Measurements from ENCODE around the gene XXYLT1.

DNA sequence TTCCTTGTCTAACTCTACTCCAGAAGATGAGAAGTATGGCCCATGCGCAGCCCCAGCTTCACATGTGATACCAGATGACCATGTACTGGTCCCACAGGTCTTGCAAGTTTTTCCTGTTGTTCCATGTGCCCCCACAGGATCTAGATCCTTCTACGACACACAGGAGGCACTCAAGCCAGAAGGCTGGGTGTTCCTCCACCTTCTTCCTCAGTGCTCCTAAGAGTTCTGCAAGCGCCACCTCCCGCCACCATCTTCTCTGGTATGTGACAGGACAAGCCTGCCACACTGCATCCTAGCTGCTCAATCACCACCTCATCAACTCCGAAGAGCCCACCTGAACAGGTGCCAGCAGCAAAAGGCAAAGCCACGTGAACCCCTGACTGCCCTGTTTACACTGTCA is 43.1 kb downstream of the XXYLT1 start:
- no peak for TF ChIP-seq POLR2A (IDR thresholded peaks at IDR 0.05)
- TF ChIP-seq, protein P1, sequence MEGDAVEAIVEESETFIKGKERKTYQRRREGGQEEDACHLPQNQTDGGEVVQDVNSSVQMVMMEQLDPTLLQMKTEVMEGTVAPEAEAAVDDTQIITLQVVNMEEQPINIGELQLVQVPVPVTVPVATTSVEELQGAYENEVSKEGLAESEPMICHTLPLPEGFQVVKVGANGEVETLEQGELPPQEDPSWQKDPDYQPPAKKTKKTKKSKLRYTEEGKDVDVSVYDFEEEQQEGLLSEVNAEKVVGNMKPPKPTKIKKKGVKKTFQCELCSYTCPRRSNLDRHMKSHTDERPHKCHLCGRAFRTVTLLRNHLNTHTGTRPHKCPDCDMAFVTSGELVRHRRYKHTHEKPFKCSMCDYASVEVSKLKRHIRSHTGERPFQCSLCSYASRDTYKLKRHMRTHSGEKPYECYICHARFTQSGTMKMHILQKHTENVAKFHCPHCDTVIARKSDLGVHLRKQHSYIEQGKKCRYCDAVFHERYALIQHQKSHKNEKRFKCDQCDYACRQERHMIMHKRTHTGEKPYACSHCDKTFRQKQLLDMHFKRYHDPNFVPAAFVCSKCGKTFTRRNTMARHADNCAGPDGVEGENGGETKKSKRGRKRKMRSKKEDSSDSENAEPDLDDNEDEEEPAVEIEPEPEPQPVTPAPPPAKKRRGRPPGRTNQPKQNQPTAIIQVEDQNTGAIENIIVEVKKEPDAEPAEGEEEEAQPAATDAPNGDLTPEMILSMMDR (IDR thresholded peaks at IDR 0.05): no peak
- TF ChIP-seq EP300 (IDR thresholded peaks at IDR 0.05): no peak

Measured in tibial nerve (tissue), 4 donors.